Activated CD4-positive, alpha-beta T cell treated with anti-CD3 and anti-CD28 coated beads for 36 hours (primary cell): ENCODE data around the gene CAD. TPM values are rescaled to one million over a fixed set of nuclear protein-coding genes. Genes with fewer than 3 reads are reported as not detected.

ENCODE experiments used
- ATAC-seq: fragments of 200-7000 bp; cut with Tn5 transposase; one replicate; pipeline ENCODE4 v1.10.0; 2021; ENCODE audit warnings: mild to moderate bottlenecking, moderate library complexity
- CTCF ChIA-PET: fragments of 350-600 bp; sonication (Branson Sonifier 250); formaldehyde crosslinking; loops from one replicate; lab custom pipeline; 2021; ENCODE audit warnings: antibody characterized with exemption; lab: Charles Lee
- POLR2A ChIA-PET: fragments of 350-600 bp; sonication (Branson Sonifier 250); formaldehyde crosslinking; loops from one replicate; lab custom pipeline; 2021; ENCODE audit warnings: antibody characterized with exemption, inconsistent platforms; lab: Charles Lee
- DNase-seq: peaks from one replicate; pipeline ENCODE4 v3.0.0-alpha.2; 2020
- H3K27ac Mint-ChIP-seq: one replicate; pipeline ENCODE4 v1.8.0; 2021; ENCODE audit warnings: mixed read lengths
- H3K27me3 Mint-ChIP-seq: one replicate; pipeline ENCODE4 v1.8.0; 2021; ENCODE audit warnings: mixed read lengths
- H3K36me3 Mint-ChIP-seq: one replicate; pipeline ENCODE4 v1.8.0; 2021; ENCODE audit warnings: low read depth, mixed read lengths
- H3K4me1 Mint-ChIP-seq: one replicate; pipeline ENCODE4 v1.8.0; 2021; ENCODE audit warnings: mixed read lengths
- H3K4me3 Mint-ChIP-seq: one replicate; pipeline ENCODE4 v1.8.0; 2021; ENCODE audit warnings: mild to moderate bottlenecking, moderate library complexity, mixed read lengths
- H3K9me3 Mint-ChIP-seq: one replicate; pipeline ENCODE4 v1.8.0; 2021; ENCODE audit warnings: low read depth, mixed read lengths
- intact Hi-C, 2 experiments: fragments of 100-400 bp; cut with DNase I in 1 of 2; cut with micrococcal nuclease in 1 of 2; formaldehyde crosslinking; loops; one replicate each; pipeline versions ENCODE4 v1.14.2 to v1.15.1; 2022 to 2024; cut with DNase I, micrococcal nuclease
- total RNA-seq, 2 experiments: library from RNA; stranded (reverse); gene quantifications; one replicate each; pipeline ENCODE4 v1.2.3, GENCODE V29; 2021

The CAD gene
- total RNA-seq, 2 experiments from 2014 or later = 107 to 147 TPM

DNA sequence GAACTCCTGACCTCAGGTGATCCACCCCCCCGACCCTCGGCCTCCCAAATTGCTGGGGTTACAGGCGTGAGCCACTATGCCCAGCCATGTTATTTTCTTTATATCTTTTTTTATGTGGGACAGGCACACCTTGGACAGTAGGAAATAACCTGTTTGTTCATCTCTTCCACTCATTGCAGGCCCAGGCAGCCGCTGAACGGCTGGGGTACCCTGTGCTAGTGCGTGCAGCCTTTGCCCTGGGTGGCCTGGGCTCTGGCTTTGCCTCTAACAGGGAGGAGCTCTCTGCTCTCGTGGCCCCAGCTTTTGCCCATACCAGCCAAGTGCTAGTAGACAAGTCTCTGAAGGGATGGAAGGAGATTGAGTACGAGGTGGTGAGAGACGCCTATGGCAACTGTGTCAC, 8.4 kb downstream of the CAD start:
- H3K27ac Mint-ChIP-seq = no peak overlapping the region
- ATAC-seq = no peak
- H3K27me3 Mint-ChIP-seq = no peaks in the 10 kb centered on the region
- ChIA-PET CTCF (interaction anchor here (0.6 kb wide), 1 partner anchor 738 kb away, joined by 6 read pairs; no protein-coding TSS in a partner anchor), POLR2A (no interaction called here)
- H3K36me3 Mint-ChIP-seq = peaks cover 74% of the 10 kb centered on the region
- no peaks in the 10 kb centered on the region for H3K4me1 Mint-ChIP-seq
- no peak for DNase-seq
- intact Hi-C loops = no loop called here
- H3K4me3 Mint-ChIP-seq = no peak overlapping the region
- H3K9me3 Mint-ChIP-seq = no peaks in the 10 kb centered on the region

DNA sequence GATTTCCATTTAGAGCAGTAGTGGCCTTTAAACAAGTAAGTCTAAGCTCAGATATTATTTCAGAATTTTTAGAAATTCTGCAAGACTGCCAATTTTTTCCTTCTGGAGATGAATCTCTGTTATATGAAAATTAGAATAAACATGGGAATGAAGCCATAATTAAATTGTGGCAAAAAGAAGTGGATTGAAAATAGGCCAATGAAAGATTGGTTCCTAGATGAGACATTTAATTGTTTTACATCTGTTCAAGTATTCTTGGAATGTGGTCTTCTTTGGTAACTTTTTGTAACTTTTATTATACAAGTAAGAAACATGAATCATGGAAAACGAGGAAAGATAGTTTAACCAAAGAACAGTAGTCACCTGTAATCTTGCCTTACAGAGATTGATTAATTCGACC, 10.3 kb downstream of the CAD start:
- intact Hi-C loops = no loop called here
- no peak overlapping the region for H3K4me3 Mint-ChIP-seq
- CTCF ChIA-PET = no interaction called here
- no peak for DNase-seq
- H3K36me3 Mint-ChIP-seq = peaks cover 74% of the 10 kb centered on the region
- no peaks in the 10 kb centered on the region for H3K4me1 Mint-ChIP-seq
- no peak overlapping the region for H3K27ac Mint-ChIP-seq
- POLR2A ChIA-PET = no interaction called here
- H3K9me3 Mint-ChIP-seq = no peaks in the 10 kb centered on the region
- no peaks in the 10 kb centered on the region for H3K27me3 Mint-ChIP-seq
- no peak for ATAC-seq

DNA sequence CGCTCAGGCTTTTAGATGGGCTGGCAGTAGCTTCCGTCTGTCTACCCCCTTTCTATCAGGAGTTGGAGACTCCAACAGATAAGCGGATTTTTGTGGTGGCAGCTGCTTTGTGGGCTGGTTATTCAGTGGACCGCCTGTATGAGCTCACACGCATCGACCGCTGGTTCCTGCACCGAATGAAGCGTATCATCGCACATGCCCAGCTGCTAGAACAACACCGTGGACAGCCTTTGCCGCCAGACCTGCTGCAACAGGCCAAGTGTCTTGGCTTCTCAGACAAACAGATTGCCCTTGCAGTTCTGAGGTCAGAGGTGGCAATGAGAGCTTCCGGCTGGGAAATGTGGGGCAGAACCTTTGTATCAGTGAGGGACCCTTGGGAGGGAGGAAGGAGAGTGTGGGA, 14.8 kb downstream of the CAD start:
- Mint-ChIP-seq H3K9me3 (no peaks in the 10 kb centered on the region), H3K27ac (no peak overlapping the region), H3K4me3 (no peak overlapping the region), H3K4me1 (no peaks in the 10 kb centered on the region), H3K36me3 (peaks cover 74% of the 10 kb centered on the region), H3K27me3 (no peaks in the 10 kb centered on the region)
- no peak for ATAC-seq
- CTCF ChIA-PET = interaction anchor here (0.8 to 1.2 kb wide), 4 partner anchors 9 to 72 kb away, joined by 3 to 5 read pairs (median 4); no protein-coding TSS in a partner anchor
- no peak for DNase-seq
- POLR2A ChIA-PET = no interaction called here
- intact Hi-C loops = no loop called here

DNA sequence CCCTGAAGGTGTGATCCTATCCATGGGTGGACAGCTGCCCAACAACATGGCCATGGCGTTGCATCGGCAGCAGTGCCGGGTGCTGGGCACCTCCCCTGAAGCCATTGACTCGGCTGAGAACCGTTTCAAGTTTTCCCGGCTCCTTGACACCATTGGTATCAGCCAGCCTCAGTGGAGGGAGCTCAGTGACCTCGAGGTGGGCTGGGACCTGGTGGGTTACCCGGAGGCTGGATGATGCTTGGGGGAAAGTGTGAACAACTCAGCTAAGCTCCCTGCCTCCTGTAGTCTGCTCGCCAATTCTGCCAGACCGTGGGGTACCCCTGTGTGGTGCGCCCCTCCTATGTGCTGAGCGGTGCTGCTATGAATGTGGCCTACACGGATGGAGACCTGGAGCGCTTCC, 16.2 kb downstream of the CAD start:
- no peak for DNase-seq
- ATAC-seq = no peak
- POLR2A ChIA-PET = interaction anchor here (0.6 kb wide), 1 partner anchor 283 kb away, joined by 6 read pairs; no protein-coding TSS in a partner anchor
- intact Hi-C loops = no loop called here
- Mint-ChIP-seq H3K9me3 (no peaks in the 10 kb centered on the region), H3K27ac (no peak overlapping the region), H3K4me1 (no peaks in the 10 kb centered on the region), H3K27me3 (no peaks in the 10 kb centered on the region), H3K36me3 (peaks cover 73% of the 10 kb centered on the region), H3K4me3 (no peak overlapping the region)
- CTCF ChIA-PET = interaction anchor here (0.6 kb wide), 1 partner anchor 69 kb away, joined by 3 read pairs; no protein-coding TSS in a partner anchor

- no peaks in the 10 kb centered on the region for H3K9me3 Mint-ChIP-seq
- intact Hi-C loops = no loop called here
- peaks cover 79% of the 10 kb centered on the region for H3K36me3 Mint-ChIP-seq
- H3K27ac Mint-ChIP-seq = no peak overlapping the region
- CTCF ChIA-PET = no interaction called here
- no peak overlapping the region for H3K4me3 Mint-ChIP-seq
- POLR2A ChIA-PET = interaction anchor here (0.5 to 0.7 kb wide), 2 partner anchors 27 to 141 kb away, joined by 3 to 4 read pairs; no protein-coding TSS in a partner anchor
- no peak for ATAC-seq
- DNase-seq = no peak
- H3K4me1 Mint-ChIP-seq = no peaks in the 10 kb centered on the region
- no peaks in the 10 kb centered on the region for H3K27me3 Mint-ChIP-seq
These were observed 19.0 kb downstream of the CAD start for GRCh38 chr2:27236136-27236535.

DNA sequence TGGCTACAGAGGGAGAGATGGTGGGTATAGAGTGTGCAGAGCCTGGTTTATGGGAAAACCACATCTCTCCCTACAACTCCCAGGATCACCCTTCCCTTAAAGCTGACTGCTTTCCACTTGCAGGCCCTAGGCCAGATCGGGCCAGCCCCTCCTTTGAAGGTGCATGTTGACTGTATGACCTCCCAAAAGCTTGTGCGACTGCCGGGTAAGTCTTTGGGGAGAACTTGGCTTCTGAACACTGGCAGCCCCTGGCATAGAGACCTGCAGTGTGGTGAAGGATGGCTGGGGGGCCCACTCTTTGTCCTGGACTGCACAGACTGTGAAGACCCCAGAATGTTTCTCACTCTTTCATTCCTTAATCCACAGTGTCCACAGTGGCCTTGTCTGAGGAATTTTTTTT, 19.5 kb downstream of the CAD start:
- Mint-ChIP-seq H3K4me3 (no peak overlapping the region), H3K27ac (no peak overlapping the region), H3K9me3 (no peaks in the 10 kb centered on the region), H3K27me3 (no peaks in the 10 kb centered on the region), H3K36me3 (peaks cover 80% of the 10 kb centered on the region), H3K4me1 (no peaks in the 10 kb centered on the region)
- CTCF ChIA-PET = interaction anchor here (0.6 kb wide), 1 partner anchor 237 kb away, joined by 3 read pairs; no protein-coding TSS in a partner anchor
- no peak for ATAC-seq
- POLR2A ChIA-PET = interaction anchor here (0.7 kb wide), 1 partner anchor 142 kb away, joined by 3 read pairs; no protein-coding TSS in a partner anchor
- intact Hi-C loops = no loop called here
- no peak for DNase-seq

DNA sequence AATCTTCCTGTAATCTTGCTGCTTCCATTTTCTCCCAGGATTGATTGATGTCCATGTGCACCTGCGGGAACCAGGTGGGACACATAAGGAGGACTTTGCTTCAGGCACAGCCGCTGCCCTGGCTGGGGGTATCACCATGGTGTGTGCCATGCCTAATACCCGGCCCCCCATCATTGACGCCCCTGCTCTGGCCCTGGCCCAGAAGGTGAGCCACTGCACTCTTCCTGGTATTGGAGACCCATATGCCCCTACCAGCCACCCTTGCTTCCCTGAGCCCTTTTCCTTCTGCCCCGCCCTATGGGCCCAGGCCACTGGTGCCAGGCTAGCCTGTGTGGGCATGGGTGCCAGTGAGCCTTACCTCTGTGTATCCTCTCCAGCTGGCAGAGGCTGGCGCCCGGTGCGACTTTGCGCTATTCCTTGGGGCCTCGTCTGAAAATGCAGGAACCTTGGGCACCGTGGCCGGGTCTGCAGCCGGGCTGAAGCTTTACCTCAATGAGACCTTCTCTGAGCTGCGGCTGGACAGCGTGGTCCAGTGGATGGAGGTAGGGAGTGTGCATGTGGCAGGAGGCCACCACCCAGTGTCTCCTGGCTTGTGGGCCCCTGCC, 20.3 kb downstream of the CAD start:
- H3K27me3 Mint-ChIP-seq = no peaks in the 10 kb centered on the region
- ATAC-seq (no peak), DNase-seq (no peak)
- H3K36me3 Mint-ChIP-seq = peaks cover 80% of the 10 kb centered on the region
- intact Hi-C loops = no loop called here
- H3K4me1 Mint-ChIP-seq = no peaks in the 10 kb centered on the region
- H3K9me3 Mint-ChIP-seq = no peaks in the 10 kb centered on the region
- H3K27ac Mint-ChIP-seq = no peak overlapping the region
- CTCF ChIA-PET = no interaction called here
- POLR2A ChIA-PET = no interaction called here
- H3K4me3 Mint-ChIP-seq = no peak overlapping the region

DNA sequence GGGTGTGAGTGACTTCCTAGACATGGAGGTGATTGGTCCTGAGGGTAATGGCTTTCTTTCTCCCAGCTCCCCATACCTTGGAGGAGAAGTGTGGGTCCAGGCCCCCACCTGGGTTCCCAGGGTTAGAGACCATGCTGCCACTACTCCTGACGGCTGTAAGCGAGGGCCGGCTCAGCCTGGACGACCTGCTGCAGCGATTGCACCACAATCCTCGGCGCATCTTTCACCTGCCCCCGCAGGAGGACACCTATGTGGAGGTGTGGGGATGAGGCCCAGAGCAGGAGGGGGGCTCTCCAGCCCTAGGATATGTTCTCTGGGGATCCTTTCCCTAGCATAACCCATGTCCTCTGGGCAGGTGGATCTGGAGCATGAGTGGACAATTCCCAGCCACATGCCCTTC, 21.8 kb downstream of the CAD start:
- intact Hi-C loops = no loop called here
- no peaks in the 10 kb centered on the region for H3K27me3 Mint-ChIP-seq
- H3K27ac Mint-ChIP-seq = no peak overlapping the region
- DNase-seq (no peak), ATAC-seq (no peak)
- H3K9me3 Mint-ChIP-seq = no peaks in the 10 kb centered on the region
- H3K4me1 Mint-ChIP-seq = no peaks in the 10 kb centered on the region
- peaks cover 75% of the 10 kb centered on the region for H3K36me3 Mint-ChIP-seq
- POLR2A ChIA-PET = no interaction called here
- CTCF ChIA-PET = interaction anchor here (0.6 kb wide), 1 partner anchor 41 kb away, joined by 3 read pairs; no protein-coding TSS in a partner anchor
- H3K4me3 Mint-ChIP-seq = no peak overlapping the region

DNA sequence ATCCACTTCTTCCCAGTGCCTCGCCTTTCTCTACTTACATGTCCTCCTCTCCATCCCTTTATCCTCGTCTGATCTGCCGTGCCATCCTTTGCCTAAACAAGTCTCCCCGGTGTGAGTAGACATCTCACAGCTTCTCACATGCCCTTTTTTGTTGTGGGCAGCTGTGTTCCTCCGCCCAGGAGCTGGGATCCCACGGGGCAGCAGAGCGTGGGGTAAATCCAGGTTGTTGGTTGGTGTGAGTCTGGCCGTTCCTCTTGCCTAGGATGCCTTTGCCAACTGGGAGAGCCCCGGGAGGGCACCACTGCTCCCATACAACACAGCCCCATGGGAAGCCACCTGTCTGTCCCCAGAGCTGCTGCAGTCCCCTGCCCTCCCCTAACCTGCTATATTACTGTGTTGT, 23.2 kb downstream of the CAD start:
- no peaks in the 10 kb centered on the region for H3K27me3 Mint-ChIP-seq
- no peaks in the 10 kb centered on the region for H3K4me1 Mint-ChIP-seq
- no peak overlapping the region for H3K27ac Mint-ChIP-seq
- H3K36me3 Mint-ChIP-seq = peaks cover 71% of the 10 kb centered on the region
- DNase-seq (no peak), ATAC-seq (no peak)
- intact Hi-C loops = no loop called here
- no peak overlapping the region for H3K4me3 Mint-ChIP-seq
- POLR2A ChIA-PET = no interaction called here
- H3K9me3 Mint-ChIP-seq = no peaks in the 10 kb centered on the region
- CTCF ChIA-PET = interaction anchor here (1.0 kb wide), 1 partner anchor 9 kb away, joined by 5 read pairs; no protein-coding TSS in a partner anchor

DNA sequence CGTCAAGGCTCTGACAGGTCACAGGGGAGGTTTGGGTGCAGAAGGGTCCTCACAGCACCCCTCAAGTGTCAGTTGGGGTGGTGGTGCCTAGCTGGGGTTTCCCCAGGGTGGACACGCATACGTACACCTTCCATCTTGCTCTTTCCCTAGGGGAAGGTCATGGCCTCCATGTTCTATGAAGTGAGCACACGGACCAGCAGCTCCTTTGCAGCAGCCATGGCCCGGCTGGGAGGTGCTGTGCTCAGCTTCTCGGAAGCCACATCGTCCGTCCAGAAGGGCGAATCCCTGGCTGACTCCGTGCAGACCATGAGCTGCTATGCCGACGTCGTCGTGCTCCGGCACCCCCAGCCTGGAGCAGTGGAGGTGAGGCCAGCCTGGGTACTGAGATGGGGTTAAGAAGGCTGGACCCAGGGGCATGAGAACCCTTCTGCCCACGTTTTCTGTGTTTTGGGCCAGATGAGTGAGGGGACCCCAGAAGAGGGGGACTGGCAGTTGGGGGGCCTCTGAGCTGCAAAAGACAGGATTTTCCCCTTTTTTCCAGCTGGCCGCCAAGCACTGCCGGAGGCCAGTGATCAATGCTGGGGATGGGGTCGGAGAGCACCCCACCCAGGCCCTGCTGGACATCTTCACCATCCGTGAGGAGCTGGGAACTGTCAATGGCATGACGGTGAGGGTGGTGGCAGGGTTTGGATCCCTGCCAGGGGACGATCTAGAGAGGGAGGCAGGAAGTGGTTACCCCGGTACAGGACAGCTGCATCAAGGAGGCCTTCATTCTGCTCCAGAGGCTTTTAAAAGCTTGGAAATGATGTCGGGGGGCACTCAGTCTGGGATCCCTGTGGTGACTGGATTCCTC, 24.8 kb downstream of the CAD start:
- Mint-ChIP-seq H3K4me1 (no peaks in the 10 kb centered on the region), H3K4me3 (no peak overlapping the region), H3K9me3 (no peaks in the 10 kb centered on the region), H3K27ac (no peak overlapping the region), H3K27me3 (no peaks in the 10 kb centered on the region), H3K36me3 (peaks cover 60% of the 10 kb centered on the region)
- CTCF ChIA-PET = interaction anchor here (0.6 to 1.2 kb wide), 4 partner anchors 37 to 1013 kb away, joined by 3 read pairs; no protein-coding TSS in a partner anchor
- POLR2A ChIA-PET = interaction anchor here (0.6 kb wide), 2 partner anchors 10 to 32 kb away, joined by 3 read pairs; no protein-coding TSS in a partner anchor
- intact Hi-C loops = no loop called here
- ATAC-seq = no peak
- DNase-seq = no peak

GRCh38 chr2:27242614-27242951, 25.4 kb downstream of the CAD start:
- ChIA-PET CTCF (interaction anchor here (0.6 to 1.2 kb wide), 2 partner anchors 36 to 38 kb away, joined by 3 read pairs; no protein-coding TSS in a partner anchor), POLR2A (no interaction called here)
- no peak overlapping the region for H3K4me3 Mint-ChIP-seq
- peaks cover 54% of the 10 kb centered on the region for H3K36me3 Mint-ChIP-seq
- no peaks in the 10 kb centered on the region for H3K27me3 Mint-ChIP-seq
- H3K27ac Mint-ChIP-seq = no peak overlapping the region
- DNase-seq (no peak), ATAC-seq (no peak)
- no peaks in the 10 kb centered on the region for H3K4me1 Mint-ChIP-seq
- no peaks in the 10 kb centered on the region for H3K9me3 Mint-ChIP-seq
- intact Hi-C loops = no loop called here
